ENCODE data around the gene UQCC5.

The UQCC5 gene, protein sequence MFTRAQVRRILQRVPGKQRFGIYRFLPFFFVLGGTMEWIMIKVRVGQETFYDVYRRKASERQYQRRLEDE

DNA sequence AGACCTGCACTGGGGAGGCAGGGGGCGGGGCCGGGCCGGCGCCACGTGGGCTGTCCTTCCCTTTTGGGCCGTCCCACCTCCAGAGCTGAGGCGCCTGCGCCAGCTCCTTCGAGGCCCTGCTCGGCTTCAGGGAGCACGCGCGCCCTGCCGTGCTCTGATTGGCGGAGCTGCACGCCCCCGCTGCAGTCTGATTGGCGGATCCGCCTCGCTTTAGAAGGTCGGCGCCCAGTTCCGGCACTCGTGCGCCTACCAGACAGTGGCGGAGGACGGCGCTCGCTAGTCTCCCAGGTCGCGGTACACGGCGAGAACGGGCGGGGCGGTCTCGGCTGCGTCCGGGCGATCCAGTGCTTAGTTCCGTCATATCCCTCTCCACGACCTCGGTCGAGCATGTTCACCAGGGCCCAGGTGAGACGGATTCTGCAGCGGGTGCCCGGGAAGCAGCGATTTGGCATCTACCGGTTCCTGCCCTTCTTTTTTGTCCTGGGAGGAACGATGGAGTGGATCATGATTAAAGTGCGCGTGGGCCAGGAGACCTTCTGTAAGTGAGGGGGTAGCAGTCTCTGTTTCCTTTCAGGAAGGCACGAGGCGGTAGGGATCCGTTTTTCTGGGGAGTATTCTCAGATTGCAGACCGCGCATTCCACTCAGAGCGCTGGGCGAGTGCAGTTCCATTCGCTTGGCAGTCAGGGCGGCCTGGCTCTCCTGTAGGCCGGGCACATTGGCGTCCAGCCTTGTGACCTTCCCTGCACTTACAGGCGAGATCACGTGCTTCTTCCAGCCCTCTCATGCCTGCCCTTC is at the start of gene UQCC5:
Gene UQCC5, plus strand, starts transcription at position 237 of the 796 bp plus-strand sequence. Its CDS starts 151 bp downstream, at position 388.
- DNase-seq (ENCODE audit: low read depth in 3 of 3), result peak; percentile 92 to 97 (median 95)

DNA sequence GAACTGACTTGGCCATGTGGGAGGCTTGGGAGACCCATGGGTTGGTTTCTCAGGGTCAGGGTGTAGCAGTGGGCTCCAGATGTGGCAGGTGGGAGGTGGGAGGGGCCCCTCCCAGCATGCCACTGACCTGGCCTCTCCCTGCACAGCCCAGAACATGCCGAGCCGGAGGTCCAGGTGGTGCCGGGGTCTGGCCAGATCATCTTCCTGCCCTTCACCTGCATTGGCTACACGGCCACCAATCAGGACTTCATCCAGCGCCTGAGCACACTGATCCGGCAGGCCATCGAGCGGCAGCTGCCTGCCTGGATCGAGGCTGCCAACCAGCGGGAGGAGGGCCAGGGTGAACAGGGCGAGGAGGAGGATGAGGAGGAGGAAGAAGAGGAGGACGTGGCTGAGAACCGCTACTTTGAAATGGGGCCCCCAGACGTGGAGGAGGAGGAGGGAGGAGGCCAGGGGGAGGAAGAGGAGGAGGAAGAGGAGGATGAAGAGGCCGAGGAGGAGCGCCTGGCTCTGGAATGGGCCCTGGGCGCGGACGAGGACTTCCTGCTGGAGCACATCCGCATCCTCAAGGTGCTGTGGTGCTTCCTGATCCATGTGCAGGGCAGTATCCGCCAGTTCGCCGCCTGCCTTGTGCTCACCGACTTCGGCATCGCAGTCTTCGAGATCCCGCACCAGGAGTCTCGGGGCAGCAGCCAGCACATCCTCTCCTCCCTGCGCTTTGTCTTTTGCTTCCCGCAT is 49.2 kb upstream of the UQCC5 start:
- DNase-seq (ENCODE audit: low read depth in 3 of 3), result no peak

DNA sequence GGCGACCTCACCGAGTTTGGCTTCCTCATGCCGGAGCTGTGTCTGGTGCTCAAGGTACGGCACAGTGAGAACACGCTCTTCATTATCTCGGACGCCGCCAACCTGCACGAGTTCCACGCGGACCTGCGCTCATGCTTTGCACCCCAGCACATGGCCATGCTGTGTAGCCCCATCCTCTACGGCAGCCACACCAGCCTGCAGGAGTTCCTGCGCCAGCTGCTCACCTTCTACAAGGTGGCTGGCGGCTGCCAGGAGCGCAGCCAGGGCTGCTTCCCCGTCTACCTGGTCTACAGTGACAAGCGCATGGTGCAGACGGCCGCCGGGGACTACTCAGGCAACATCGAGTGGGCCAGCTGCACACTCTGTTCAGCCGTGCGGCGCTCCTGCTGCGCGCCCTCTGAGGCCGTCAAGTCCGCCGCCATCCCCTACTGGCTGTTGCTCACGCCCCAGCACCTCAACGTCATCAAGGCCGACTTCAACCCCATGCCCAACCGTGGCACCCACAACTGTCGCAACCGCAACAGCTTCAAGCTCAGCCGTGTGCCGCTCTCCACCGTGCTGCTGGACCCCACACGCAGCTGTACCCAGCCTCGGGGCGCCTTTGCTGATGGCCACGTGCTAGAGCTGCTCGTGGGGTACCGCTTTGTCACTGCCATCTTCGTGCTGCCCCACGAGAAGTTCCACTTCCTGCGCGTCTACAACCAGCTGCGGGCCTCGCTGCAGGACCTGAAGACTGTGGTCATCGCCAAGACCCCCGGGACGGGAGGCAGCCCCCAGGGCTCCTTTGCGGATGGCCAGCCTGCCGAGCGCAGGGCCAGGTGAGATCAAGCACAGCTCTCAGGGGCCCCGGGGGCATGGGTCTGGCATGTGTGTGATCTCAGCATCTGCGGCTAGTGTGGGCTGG is 48.4 kb upstream of the UQCC5 start:
- DNase-seq (ENCODE audit: low read depth in 3 of 3), result no peak

DNA sequence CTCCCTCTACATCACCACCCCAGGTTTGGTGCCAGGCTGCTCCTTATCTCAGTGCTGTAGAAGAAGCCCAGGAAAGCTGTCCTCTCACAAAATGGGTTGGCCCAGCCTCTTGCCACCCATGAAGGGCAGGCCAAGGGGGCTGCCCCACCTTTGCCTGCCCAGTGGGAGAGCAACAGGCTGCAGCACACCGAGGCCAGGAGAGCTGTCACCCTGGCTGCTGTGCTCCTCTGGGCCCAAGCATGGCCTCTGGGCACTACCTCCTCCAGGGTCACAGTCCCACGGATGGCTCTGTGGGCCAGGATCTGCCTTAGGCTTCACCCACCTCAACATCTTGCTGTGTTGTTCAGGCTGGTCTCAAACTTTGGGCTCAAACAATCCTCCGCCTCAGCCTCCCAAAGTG is 47.7 kb upstream of the UQCC5 start:
- no peak for DNase-seq (ENCODE audit: low read depth in 3 of 3)

DNA sequence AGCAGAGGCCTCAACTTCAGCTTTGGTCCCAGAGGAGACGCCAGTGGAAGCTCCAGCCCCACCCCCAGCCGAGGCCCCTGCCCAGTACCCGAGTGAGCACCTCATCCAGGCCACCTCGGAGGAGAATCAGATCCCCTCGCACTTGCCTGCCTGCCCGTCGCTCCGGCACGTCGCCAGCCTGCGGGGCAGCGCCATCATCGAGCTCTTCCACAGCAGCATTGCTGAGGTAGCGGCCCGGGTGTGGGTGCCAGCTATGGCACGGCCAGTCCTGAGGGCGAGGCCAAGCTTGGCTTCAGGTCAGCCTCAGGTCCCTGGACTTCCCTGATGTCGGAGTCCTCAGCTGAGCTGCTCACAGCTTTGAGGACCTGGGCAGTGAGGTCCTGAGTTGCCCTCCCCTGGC is 47.0 kb upstream of the UQCC5 start:
- DNase-seq (ENCODE audit: low read depth in 3 of 3), result no peak

DNA sequence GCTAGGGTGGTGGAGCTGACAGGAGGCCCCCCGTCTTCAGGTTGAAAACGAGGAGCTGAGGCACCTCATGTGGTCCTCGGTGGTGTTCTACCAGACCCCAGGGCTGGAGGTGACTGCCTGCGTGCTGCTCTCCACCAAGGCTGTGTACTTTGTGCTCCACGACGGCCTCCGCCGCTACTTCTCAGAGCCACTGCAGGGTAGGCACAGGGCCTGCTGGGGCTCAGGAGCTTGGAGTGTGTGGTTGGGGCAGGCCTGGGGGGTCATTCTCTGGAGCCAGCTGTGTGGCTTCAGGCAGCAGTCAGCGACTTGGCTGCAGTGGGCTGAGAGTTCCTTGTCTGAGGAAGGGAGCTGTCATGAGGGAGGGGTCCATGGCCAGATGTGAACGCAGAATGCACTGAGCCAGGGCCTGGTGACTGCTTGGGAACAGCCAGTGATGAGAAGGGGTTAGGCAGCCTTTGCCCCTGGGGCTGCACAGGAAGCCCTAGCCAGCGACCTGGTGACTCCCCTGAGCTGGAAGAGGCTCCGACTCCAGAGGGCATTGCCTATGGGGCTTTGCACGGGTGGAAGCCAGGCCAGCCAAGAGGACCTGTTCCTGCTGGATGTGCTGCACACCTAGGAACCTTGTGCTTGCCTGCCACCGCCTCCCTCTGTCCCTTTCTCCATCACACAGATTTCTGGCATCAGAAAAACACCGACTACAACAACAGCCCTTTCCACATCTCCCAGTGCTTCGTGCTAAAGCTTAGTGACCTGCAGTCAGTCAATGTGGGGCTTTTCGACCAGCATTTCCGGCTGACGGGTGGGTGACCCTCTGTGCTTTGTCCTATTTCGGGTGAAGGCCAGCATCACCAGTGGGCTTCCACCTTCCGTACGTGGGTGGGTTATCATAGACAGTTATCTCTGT is 46.1 kb upstream of the UQCC5 start:
- no peak for DNase-seq (ENCODE audit: low read depth in 3 of 3)

DNA sequence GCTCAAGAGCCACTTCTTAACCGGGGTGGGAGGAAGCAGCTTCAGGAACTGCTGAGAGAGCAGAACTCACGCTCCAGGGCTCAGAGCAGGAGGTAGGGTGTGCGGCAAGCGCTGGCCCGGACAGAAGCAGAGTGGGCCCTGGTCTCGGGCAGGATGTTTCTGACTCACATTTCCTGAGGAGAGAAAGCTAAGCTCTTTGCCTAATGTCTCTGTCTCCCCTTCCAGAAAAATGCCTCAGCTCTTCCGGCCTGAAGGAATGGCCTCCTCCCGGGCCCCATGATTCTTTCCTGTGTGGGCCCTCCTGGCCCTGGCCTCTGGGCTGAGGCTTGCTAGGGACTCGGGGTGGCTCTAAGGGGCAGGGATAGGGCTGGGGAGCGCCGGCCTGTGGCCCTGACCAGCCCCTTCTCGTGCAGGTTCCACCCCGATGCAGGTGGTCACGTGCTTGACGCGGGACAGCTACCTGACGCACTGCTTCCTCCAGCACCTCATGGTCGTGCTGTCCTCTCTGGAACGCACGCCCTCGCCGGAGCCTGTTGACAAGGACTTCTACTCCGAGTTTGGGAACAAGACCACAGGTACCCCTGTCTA is 45.4 kb upstream of the UQCC5 start:
- no peak for DNase-seq (ENCODE audit: low read depth in 3 of 3)

DNA sequence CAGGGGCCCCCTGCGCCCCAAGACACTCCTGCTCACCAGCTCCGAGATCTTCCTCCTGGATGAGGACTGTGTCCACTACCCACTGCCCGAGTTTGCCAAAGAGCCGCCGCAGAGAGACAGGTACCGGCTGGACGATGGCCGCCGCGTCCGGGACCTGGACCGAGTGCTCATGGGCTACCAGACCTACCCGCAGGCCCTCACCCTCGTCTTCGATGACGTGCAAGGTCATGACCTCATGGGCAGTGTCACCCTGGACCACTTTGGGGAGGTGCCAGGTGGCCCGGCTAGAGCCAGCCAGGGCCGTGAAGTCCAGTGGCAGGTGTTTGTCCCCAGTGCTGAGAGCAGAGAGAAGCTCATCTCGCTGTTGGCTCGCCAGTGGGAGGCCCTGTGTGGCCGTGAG is 44.3 kb upstream of the UQCC5 start:
- no peak for DNase-seq (ENCODE audit: low read depth in 3 of 3)

DNA sequence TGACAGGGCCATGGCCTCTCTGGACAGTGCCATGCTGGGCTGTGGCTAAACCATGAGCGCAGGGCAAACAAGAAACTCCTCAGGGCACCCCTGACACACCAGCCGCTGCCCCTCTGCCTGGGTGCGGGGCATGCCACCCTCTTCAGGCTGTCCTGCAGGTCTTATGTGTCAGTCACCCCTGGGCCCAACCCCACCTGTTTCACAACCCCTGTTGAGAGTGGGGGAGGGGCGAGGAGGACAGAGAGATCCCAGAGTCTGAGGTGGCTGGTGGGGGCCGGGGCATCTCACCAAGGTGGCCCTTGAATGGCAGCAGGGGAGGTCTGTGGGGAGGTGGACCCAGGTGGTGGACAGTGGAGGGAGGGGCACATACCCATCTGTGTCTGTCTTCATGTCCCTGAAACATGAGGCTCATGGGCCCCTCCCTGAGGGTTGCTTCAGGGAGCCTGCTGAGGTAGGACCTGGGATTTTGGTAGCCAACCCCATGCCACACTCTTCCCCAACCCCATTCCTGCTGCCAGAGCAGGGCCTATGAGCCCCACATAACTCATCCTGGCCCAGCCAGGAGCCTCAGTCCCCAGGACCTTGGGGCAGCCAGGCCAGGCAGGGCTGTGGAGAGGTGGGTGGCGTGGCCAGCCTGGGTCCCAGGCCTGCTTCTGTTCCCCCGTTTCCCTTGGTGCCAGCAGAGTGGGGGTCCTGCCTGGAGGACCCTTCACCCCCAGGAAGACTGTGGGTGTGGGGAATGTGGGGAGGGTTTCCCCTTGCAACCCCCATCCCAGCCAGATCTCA is 43.0 kb upstream of the UQCC5 start:
- no peak for DNase-seq (ENCODE audit: low read depth in 3 of 3)

DNA sequence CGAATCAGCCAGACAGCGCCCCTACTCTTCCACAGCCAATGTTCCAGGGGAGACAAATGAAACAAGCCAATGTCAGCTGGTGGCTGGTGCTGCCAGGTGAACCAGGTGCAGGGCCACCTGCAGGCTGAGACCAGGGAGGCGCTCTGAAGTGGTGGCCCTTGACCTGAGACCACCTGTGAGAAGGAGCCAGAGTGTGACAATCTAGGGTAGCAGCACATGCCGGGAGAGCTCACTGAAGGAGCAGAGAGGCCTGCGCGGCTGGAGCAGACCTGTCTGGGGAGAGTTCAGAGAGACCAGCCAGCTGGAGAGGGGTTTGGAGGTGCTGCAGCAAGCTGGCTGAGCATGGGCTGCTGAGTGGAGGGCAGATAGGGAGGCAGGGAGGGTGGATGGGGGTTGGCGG is 42.0 kb upstream of the UQCC5 start:
- DNase-seq (ENCODE audit: low read depth in 3 of 3), result no peak

DNA sequence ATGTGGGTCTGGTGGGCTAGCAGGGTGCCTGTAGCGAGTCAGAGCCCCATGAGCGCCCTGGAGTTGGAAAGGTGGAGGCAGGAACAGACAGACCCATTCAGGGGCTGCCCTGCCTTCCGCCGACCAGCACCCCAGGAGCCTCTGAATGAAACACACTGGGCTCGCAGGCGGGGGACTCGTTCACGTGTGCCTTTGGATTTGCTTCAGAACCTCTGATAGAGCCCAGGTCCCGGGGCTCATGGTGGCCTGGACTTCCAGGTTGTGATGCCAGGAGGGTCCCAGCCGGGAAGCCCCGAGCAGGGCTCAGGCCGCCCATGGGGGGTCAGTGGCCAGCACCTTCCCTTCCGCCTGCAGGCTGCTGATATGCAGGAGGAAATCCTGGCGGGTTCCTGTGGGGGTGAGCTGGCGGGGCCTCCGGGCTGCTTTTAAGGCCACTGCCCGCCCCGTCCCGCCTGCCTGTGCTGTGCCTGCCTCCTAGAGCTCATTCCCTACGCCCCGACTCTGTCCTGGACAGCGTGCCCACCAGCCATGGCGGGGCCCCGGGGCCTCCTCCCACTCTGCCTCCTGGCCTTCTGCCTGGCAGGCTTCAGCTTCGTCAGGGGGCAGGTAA is 41.4 kb upstream of the UQCC5 start, which contains the start of gene STAB1:
Gene STAB1, plus strand, starts transcription at position 453 of the 610 bp plus-strand sequence. Its CDS starts 76 bp downstream, at position 529.
- DNase-seq (ENCODE audit: low read depth in 3 of 3), result no peak

DNA sequence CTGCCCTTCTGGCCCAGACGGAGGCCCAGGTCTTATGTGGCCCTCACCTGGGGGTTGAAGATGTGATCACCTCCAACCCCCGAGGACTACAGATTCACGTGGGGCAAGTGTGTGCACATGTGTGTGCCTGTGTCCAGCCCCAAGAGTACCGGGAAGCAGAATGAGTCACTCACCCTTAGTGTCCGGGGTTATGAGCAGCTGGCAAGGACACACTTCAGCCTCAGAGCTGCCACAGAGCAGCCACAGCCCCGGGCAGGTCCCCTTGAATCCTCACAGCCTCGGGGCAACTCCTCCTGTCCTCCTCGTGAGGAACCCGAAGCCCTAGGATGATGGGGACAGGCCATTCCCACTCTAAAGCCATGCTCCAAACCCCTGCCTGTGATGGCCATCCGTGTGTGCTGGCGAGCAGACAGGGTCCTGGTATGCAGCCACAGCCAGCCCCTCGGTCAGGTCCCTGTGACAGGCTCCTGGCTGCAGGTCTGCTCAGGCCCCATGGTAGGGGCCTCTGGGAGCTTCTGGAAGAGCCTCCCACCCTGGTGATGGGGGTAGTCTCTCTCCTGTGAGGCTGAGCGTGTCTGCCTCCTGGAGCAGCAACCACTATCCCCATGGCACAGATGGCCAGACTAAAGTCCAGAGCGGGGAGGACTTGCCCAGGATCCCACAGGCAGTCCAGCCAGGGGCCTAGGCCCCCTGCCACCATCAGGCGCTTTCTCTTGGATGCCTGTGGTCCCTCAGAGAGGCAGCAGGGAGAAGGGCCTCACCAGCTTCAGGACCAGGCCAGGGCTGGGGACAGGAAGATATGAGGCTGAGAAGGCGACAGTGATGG is 40.4 kb upstream of the UQCC5 start:
- DNase-seq (ENCODE audit: low read depth in 3 of 3), result no peak

DNA sequence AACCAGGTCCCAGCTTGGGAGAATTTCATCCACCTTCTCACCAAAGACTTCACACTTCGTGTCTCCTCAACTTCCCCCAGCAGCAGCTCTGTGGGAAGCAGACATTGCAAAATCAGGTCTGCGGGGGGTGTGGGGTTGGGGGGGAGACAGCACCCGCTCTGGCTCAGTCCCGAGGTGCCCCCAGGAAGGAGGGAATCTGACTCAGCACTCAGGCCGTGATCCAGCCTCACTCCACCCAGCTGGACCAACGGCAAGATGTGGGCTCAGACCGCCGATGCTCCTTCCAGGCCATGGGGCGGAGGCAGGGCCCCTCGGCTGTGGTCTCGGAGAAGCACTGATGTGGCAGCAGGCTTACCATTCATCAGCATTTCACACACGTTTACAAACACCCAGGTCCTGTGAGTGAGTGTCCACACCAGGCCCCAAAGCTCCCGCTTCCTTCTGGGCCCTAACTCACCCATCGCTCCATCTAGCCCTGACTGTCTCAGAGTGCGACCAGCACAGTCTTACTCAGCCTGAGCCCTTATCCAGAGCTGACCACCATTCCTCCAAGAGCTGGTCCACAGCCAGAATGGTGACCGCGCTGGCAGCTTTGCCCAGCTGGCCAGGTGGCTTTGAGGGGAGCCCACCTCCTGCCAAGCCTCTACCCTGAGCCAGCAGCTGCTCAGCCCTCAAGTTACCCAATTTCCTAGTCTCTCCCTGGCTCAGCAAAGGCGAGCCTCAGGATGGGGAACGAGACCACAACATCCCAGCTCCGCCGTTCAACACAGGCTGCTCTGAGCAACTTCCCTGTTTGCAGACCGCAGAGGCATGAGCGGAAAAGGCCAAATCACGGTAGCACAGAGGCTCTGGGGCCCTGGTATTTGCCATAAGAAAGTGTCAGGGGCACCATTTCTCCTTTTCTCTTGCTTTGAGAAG is 38.0 kb upstream of the UQCC5 start:
- no peak for DNase-seq (ENCODE audit: low read depth in 3 of 3)

DNA sequence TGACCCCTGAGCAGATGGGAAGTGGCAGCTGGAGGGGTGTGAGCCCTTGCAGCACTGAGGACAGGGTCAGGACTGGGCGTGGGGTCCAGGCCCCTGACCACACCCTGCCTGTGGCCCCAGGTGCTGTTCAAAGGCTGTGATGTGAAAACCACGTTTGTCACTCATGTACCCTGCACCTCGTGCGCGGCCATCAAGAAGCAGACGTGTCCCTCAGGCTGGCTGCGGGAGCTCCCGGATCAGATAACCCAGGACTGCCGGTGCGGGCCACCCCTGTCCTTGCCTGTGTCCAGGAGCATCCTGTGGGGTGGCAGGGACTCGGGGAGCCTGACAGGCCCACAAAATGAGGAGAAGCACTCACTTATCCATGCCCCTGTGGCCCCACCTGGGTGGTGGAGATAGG is 35.4 kb upstream of the UQCC5 start:
- no peak for DNase-seq (ENCODE audit: low read depth in 3 of 3)

DNA sequence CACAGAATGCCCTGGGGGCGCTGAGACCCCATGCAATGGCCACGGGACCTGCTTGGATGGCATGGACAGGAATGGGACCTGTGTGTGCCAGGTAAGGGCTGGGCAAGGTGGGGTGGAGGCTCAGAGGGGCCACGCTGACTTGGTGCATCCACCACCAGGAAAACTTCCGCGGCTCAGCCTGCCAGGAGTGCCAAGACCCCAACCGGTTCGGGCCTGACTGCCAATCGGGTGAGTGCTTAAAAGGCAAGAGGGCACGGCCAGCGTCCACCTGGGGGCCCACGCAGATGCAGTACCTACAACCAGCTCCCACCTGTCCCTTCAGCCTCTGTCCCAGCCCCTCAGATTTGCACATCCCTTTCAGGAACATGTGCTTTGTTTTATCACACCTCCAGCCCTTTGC is 34.4 kb upstream of the UQCC5 start:
- DNase-seq (ENCODE audit: low read depth in 3 of 3), result no peak

DNA sequence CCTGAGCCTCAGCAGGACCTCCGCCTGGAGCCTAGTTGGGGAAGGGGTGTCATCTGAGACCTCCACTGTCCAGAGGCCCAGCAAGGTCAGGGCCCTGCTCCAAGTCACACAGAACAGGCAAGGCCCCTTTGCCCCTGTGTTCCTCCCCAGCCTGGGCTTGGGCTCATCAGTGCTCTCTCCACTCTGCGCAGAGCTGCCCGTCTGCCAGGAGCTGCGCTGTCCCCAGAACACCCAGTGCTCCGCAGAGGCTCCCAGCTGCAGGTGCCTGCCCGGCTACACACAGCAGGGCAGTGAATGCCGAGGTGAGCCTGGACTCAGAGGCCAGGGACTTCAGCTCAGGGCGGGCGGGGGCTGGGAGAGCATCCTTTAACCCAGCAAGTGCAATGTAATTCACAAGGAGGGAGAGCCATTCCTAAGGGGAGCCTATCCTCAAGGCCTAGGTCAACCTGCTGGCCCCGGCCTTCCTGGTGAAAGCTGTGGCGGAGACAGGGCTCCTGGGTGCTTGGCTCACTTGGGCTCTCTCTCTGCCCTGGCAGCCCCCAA is 33.5 kb upstream of the UQCC5 start:
- no peak for DNase-seq (ENCODE audit: low read depth in 3 of 3)

All from stimulated activated CD4-positive, alpha-beta T cell treated with anti-CD3 and anti-CD28 coated beads, TNF-alpha, amount 100 ng/mL, for 48 hours (primary cell).